ENCODE results near the gene FRMD6.

FRMD6 gene

DNA sequence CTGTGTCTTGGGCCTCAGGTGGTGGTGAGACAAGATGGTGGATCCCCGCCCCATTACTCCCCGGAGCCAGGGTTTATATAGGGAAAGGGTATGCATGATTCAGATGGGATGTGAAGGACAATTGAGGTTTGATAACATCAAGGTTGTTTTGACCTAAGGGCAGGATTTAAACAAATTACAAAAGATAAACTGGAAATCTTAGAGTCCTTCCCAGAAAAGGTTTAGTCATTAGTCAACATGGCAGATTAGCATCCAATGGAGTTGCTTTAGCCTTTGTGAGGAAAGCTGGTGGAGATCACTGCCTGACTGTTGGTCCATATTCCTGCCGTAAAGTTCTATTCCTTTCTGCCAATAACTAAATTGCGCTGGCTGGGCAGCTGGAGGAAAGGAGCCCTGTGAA is 15.6 kb upstream of the FRMD6 start:
- FAIRE-seq (no peak), DNase-seq (ENCODE audit: insufficient read length) (no peak)
- TF ChIP-seq TAF1 (IDR thresholded peaks at IDR 0.05; ENCODE audit: borderline replicate concordance, low read depth, low read length) (no peak), POLR2AphosphoS5 (IDR thresholded peaks at IDR 0.05; ENCODE audit: low read depth, low read length) (no peak), POLR2A (IDR thresholded peaks at IDR 0.05; ENCODE audit: low read depth, low read length) (no peak)

DNA sequence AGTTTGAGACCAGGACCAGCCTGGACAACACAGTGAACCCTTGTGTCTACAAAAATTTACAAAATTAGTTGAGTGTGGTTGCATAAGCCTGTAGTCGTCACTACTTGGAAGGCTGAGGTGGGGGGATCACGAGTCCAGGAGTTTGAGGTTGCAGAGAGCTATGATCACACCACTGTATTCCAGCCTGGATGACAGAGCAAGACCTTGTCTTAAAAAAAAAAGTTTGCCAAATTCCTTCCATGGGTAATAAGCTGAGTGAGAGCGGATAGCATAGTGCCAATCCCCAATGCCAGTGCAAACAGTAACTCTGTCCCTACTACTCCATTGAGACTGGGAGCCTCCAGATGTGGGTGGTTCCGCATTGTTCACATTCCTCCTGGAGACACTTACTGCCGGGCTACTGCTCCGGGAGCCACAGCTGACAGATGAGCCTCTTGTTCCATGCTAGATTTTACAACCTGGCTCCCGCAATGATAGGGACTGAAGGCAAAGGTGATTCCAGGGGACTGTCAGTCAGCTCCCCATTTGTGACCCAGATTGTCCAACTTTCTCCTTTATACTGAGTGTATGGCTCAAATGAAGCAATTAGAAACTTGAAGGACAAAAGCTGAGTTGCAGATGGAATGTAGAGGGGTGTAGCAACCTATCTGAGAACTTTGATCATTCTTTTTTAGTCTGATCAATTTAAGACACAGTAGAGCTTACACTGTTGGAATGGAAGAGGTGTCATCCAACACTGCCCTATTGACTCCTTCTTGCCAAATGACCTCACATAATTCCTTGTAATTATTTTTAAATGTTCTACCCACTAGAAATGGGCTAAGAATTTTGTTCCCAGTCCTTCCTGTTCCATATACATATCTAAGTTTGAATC is 13.4 kb upstream of the FRMD6 start:
- TF ChIP-seq POLR2A (IDR thresholded peaks at IDR 0.05; ENCODE audit: low read depth, low read length) (no peak), POLR2AphosphoS5 (IDR thresholded peaks at IDR 0.05; ENCODE audit: low read depth, low read length) (no peak), TAF1 (IDR thresholded peaks at IDR 0.05; ENCODE audit: borderline replicate concordance, low read depth, low read length) (no peak)
- DNase-seq (ENCODE audit: insufficient read length) (no peak), FAIRE-seq (no peak)

DNA sequence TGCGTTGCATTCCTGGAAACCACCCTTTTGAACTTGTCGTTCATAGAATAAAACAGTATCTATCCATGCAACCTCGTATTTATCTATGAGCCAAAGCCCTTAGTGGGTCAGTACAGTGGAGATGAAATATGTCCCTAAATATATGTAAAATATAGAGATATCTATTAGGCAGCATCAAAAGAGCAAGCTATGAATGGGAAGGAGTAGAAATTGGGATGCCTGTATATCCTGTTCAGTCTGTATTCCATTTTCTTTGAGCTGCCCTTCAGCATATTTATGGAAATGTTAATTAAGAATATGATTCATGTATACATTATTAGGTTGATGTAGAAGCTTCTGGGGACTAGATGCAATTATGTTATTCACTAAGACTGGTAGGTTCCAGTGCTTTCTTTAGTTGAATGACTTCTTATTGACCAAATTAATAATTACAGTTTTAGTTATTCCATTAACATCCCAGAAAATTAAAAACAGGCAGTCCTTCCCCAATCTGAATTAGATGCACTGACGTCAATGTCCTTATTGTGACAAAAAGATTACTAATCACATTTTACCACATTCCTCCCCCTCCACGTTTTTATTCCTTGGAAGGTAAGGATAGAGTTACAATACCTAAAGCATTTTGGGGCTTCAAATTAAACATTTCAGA is 11.9 kb upstream of the FRMD6 start:
- TF ChIP-seq TAF1 (IDR thresholded peaks at IDR 0.05; ENCODE audit: borderline replicate concordance, low read depth, low read length) (no peak), POLR2AphosphoS5 (IDR thresholded peaks at IDR 0.05; ENCODE audit: low read depth, low read length) (no peak), POLR2A (IDR thresholded peaks at IDR 0.05; ENCODE audit: low read depth, low read length) (no peak)
- FAIRE-seq (no peak), DNase-seq (ENCODE audit: insufficient read length) (no peak)

DNA sequence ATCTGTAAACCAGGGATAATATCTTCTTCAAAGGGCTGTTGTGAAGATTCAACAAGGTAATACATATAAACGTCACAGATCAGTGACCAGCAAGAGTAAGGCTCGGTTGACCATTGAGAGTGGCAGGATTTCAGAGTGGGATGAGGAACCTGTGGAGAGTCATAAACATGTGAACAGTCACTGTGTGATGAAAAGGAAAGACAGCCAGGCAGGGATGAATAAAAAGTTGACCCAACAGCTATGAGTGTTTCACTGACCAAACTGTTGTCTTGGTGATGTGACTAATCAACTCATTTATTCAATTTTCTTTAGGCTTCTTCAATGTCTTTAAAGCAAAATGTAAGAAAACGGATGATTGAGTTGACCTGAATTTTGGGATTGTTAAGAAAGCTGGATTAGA is 8.6 kb upstream of the FRMD6 start:
- DNase-seq (ENCODE audit: insufficient read length) (no peak), FAIRE-seq (no peak)
- TF ChIP-seq TAF1 (IDR thresholded peaks at IDR 0.05; ENCODE audit: borderline replicate concordance, low read depth, low read length) (no peak), POLR2AphosphoS5 (IDR thresholded peaks at IDR 0.05; ENCODE audit: low read depth, low read length) (no peak), POLR2A (IDR thresholded peaks at IDR 0.05; ENCODE audit: low read depth, low read length) (no peak)

DNA sequence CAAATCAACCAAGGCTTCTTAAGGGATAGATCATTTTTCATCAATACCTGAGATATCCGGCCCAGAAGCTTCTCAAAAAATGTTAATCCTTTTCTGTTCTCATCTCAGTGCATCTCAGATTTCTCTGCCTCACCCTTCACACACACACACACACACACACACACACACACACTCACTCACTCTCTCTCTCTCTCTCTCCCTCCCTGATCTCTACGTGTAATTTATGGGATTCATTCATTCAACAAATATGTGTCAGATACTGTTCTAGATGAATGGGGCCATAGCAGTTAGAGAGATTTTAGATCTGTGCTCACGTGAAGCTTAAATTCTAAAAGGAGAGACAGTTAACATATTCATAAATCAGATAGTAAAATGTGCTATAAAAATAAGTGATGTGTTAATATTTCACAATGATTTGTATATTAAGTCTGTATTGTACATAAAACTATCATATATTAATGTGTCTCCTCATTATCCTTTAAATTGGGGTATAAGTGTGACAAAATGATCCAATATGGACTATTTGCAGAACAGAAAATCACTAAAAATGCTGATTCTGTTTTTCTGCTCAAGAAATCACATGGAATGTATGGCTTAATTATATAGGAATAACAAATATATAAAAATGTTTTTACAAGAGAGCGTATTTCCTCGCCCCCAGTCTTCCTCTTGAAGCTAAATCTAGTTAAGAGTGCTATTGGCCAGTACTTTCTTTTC is 7.3 kb upstream of the FRMD6 start:
- FAIRE-seq (no peak), DNase-seq (ENCODE audit: insufficient read length) (no peak)
- TF ChIP-seq POLR2AphosphoS5 (IDR thresholded peaks at IDR 0.05; ENCODE audit: low read depth, low read length), result no peak
- TF ChIP-seq POLR2A (IDR thresholded peaks at IDR 0.05; ENCODE audit: low read depth, low read length), result no peak
- TF ChIP-seq TAF1 (IDR thresholded peaks at IDR 0.05; ENCODE audit: borderline replicate concordance, low read depth, low read length), result no peak

DNA sequence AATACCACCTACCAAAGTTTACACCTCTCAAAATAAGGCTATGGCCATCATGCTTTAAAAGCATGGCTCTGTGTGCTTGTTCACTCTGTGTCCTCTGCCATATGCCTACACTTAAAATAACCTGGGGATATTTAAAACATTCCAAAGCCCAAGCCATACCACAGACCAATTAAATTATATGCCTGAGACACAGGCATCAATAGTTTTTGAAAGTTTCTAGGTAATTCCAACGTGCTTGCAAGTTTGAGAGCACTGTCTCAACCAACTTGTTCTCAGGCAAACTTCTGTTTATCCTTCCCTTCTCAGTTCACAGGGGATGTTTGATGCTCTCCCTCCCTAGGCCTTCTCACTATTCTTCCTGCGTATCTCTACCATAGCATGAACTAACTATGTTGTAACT is 3.4 kb upstream of the FRMD6 start:
- TF ChIP-seq TAF1 (IDR thresholded peaks at IDR 0.05; ENCODE audit: borderline replicate concordance, low read depth, low read length) (no peak), POLR2A (IDR thresholded peaks at IDR 0.05; ENCODE audit: low read depth, low read length) (no peak), POLR2AphosphoS5 (IDR thresholded peaks at IDR 0.05; ENCODE audit: low read depth, low read length) (no peak)
- FAIRE-seq, result peak; percentile 69
- no peak for DNase-seq (ENCODE audit: insufficient read length)

DNA sequence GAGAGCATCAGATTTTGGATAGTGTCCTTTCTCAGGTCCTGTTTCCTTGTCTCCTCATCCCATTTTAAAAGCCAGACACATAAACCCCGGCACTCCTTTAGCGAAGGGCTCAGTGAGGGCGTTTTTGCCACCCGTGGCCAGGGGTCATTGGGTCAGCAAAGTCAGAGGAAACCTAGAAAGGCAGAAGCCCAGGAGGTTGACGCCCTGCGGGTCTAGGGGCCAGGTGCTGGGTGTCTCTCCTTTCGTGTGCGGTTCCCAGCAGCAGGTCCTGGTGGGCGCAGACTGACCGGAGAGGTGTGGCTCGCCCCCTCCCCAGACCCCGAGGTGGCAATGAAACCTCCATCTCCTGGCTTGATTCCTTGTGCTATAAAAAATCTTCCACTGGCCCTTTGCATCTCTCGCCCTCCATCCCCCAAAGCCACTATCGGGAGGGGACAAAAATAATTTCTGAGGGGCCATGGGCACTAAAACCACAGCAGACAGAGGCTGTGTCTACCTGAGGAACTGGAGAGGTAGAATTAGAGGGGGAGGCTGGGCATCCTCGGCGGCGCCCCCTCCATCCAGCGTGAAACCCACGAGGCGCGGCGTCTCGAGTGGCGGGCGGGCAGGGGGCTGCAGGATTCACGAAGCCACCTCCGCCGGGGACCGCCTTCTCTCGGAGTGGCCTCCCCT is 858 bp upstream of the FRMD6 start:
- DNase-seq (ENCODE audit: insufficient read length) (no peak), FAIRE-seq (no peak)
- TF ChIP-seq TAF1 (IDR thresholded peaks at IDR 0.05; ENCODE audit: borderline replicate concordance, low read depth, low read length) (no peak), POLR2AphosphoS5 (IDR thresholded peaks at IDR 0.05; ENCODE audit: low read depth, low read length) (no peak), POLR2A (IDR thresholded peaks at IDR 0.05; ENCODE audit: low read depth, low read length) (no peak)

DNA sequence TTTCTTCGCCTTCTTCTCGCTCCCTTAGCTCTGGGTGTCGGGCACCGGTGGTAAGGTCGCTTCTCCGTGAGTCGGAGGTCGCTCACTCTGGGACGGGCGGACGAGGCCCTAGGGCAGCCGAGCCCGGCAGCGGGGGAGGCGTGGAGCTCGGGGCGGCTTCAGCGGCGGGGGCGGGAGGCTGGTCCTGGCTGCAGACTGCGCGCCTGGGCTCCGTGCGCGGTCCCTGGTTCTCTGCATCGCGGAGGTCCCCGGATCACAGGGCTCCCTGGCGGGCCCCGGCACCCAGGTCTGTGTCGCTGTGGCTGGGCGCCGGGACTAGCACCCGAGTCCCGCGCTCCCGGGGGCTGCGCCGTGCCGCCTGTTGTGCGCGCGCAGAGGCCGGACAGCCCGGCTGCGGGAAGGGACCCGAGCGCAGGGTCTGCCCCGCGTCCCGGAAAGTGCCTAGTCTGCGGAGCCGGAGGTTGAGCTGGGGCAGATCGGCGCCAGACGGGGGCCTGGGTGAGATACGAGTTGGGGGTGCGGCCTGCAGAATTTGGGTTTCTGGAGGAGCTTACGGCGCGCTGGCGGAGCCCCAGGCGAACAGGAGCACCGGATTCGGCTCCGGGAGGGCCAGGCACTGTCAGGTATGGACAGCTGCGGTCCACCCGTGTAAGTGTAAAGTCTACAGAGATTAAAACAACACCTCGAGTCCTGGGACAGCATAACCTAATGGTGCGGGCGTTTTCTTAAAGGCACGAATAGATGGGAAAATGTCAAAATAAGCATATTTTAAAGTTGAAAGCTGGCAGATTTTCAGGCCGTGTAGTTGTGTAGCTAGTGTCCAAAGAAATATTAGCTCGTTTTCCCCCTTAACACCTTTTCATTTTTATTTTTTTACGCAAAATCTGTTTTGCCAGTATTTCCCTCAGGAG is 713 bp downstream of the FRMD6 start:
- TF ChIP-seq TAF1 (IDR thresholded peaks at IDR 0.05; ENCODE audit: borderline replicate concordance, low read depth, low read length) (no peak), POLR2AphosphoS5 (IDR thresholded peaks at IDR 0.05; ENCODE audit: low read depth, low read length) (no peak), POLR2A (IDR thresholded peaks at IDR 0.05; ENCODE audit: low read depth, low read length) (no peak)
- DNase-seq (ENCODE audit: insufficient read length), result peak; percentile 34
- no peak for FAIRE-seq

DNA sequence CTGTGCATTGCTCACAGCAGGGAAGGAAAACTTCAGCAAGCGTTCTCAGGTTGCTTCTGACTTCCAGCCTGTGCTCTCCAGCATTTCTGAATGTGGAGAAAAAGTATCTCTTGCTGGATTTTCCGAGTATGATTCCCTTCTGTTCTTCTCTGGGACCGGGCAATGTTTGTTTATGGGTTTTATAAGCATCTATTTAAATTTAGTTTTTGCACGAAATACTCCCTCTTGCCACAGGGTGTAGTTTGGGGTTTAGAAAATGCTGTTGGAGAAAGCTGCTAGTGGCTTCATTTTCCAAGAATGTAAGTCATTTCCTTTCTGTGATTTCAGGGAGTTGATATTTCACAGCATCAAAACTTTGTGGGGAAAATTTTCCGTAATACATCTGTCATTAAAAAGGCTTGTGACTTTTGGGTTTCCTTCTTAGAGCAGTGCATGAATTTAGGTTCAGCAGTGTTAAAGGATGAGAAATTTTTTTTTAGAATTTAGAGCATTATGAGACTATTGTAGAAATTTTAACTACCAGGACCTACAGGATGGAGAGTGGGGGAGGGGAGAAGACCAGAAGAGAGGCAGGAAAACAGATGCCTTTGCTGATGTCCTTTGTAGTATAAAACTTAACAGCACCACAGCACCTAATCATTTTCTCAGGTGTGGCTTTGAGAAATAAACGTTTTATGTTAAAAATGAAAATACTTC is 1.5 kb downstream of the FRMD6 start:
- DNase-seq (ENCODE audit: insufficient read length) (no peak), FAIRE-seq (no peak)
- TF ChIP-seq POLR2A (IDR thresholded peaks at IDR 0.05; ENCODE audit: low read depth, low read length), result no peak

All from GM12892 (cell line).